HG02588 (cell line): ENCODE results near the gene STK11IP.
A peak's percentile ranks its signal among the peaks of the same experiment; 100 is the strongest.

ENCODE experiments used
- ATAC-seq: cut with Tn5 transposase; IDR thresholded peaks from one replicate; pipeline ENCODE4 v1.9.1; 2021; ENCODE audit warnings: mild to moderate bottlenecking, moderate library complexity; ENCODE audit not compliant: unreplicated experiment

Gene STK11IP, protein sequence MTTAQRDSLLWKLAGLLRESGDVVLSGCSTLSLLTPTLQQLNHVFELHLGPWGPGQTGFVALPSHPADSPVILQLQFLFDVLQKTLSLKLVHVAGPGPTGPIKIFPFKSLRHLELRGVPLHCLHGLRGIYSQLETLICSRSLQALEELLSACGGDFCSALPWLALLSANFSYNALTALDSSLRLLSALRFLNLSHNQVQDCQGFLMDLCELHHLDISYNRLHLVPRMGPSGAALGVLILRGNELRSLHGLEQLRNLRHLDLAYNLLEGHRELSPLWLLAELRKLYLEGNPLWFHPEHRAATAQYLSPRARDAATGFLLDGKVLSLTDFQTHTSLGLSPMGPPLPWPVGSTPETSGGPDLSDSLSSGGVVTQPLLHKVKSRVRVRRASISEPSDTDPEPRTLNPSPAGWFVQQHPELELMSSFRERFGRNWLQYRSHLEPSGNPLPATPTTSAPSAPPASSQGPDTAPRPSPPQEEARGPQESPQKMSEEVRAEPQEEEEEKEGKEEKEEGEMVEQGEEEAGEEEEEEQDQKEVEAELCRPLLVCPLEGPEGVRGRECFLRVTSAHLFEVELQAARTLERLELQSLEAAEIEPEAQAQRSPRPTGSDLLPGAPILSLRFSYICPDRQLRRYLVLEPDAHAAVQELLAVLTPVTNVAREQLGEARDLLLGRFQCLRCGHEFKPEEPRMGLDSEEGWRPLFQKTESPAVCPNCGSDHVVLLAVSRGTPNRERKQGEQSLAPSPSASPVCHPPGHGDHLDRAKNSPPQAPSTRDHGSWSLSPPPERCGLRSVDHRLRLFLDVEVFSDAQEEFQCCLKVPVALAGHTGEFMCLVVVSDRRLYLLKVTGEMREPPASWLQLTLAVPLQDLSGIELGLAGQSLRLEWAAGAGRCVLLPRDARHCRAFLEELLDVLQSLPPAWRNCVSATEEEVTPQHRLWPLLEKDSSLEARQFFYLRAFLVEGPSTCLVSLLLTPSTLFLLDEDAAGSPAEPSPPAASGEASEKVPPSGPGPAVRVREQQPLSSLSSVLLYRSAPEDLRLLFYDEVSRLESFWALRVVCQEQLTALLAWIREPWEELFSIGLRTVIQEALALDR

DNA sequence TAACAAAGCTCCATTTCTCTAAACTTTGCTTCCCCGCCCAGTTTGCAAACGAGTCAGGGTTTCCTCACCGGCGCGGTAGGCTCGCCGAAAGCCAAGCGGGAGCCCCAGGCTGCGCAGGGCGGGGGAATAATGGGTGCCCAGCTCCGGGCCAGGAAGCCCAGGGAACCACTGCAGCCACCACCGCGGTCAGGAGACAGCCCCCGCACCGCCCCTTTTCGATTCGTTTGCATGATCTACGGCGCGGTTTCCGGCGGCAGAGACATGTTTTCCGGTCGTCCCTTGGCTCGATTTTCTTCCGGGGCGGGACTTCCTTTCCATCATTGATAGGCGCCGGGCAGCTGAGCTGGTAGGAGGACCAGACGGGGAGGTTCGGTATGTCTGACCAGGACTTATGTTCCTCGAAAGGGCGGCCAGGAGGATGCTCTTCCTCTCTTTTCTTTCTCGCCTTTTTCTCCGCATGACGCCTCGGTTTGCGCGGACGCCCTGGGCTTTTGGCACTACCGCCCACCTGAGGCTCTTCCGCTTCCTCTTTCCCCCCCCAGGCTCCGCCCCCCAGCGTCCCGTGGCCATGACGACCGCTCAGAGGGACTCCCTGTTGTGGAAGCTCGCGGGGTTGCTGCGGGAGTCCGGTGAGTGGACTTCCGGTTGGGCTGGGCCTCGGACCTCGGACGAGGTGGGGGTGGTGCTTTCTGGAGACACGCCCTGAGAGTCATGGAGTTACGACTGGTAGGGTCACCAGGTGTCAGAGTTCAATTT is at the start of gene STK11IP:
Gene STK11IP, plus strand, starts transcription at position 306 of the 756 bp plus-strand sequence. Its CDS starts 263 bp downstream, at position 569.
- peak; percentile 90 for ATAC-seq

GRCh38 chr2:219548990-219549389 is 48.7 kb upstream of the STK11IP start:
- ATAC-seq, result no peak

- ATAC-seq, result no peak
Measured at GRCh38 chr2:219549619-219550018, 48.0 kb upstream of the STK11IP start.

GRCh38 chr2:219551441-219552381 is 45.9 kb upstream of the STK11IP start:
- ATAC-seq, result peak; percentile 5

GRCh38 chr2:219552382-219553167 is 45.1 kb upstream of the STK11IP start:
- peak; percentile 82 for ATAC-seq

GRCh38 chr2:219553168-219553417 is 44.6 kb upstream of the STK11IP start:
- no peak for ATAC-seq

- ATAC-seq, result no peak
Measured at GRCh38 chr2:219553463-219553963, 44.1 kb upstream of the STK11IP start.

DNA sequence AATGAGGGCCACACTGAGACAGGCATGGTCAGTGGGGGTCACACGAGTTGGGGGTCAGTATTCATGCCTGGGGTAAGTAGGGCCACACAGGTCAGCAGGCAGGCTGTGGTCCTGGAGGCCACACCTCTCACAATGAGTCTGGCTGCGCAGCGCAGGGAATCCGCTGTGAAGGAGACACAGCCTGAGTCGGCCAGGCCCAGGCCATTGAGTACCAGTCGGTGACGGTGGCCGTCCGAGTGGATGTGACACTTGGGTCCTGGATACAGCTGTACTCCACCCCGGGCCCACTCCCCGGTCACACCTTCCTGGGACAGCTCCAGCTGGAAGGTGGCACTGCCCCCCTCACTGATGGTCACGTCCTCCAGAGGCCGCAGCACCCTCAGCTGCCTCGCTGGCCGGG is 43.3 kb upstream of the STK11IP start:
- ATAC-seq, result no peak

GRCh38 chr2:219555956-219556355 is 41.7 kb upstream of the STK11IP start:
- ATAC-seq, result no peak

DNA sequence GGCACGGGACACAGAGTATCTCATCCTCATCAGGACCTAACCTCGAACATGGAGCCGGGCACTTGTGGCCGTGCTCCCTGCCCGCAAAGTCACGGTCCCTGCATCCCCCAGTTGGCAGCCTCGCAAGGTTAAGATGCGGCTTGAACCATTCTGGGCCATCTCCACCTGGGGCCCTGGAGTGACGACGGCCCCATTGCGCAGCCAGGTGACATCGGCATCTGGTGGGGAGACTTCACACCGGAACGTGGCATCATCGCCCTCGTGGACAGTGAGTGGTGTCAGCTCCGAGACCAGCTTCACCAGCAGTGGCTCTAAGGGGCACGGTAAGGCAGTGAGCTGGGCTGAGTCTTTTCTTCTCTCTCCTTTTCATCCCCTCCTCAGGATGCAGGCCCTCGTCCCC is 41.2 kb upstream of the STK11IP start:
- ATAC-seq, result no peak

DNA sequence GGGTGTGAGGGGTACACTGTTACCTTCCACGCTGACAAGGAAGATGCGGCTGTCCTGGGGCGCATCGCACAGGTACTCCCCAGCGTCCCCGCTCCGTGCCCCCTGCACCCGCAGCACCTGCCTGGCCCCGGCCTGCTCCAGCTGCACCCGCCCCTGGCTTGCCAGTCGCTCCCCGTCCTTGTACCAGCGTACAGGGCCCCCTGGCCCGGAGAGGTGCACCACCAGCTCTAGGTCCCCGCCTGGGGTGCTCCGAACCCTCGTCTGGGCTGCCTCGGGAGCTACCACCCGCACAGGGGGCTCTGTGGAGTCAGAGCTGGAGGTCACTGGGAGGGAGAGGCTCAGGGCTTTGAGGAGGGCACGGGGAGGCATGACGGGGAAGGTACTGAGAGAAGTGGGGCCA is 40.3 kb upstream of the STK11IP start:
- no peak for ATAC-seq

- no peak for ATAC-seq
Measured at GRCh38 chr2:219557791-219558785, 39.6 kb upstream of the STK11IP start.

DNA sequence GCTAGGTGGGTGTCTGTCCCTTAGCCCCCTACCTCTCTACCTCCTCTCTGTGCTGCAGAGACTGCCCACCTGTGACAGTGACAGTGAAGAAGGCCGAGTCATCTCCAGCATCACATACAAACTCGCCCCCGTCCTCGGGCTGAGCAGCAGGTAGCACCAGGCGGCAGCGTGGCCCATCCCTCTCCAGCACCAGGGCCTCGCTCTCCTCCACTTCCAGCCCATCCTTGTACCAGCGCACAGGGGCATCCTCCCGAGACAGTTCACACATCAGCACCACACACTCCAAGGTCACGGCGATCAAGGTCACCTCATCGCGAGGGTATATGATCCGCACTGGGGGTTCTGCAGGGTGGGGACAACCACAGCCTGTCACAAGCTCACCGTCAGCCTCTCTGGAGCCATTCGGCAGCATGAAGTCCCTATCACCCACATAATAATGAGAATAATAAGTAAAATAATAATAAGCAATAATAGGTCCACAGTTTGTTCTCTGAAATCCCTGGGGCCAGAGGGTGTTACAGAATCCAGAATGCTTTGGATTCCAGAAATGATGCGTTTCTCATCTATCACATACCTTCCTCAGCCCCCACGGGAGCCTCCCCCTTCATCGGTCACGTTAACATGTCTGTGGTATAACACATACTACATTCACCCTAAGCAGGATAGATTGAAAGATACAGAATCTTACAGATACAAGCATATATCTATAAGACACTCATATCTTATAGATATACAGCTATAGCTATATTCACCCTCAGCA is 38.3 kb upstream of the STK11IP start:
- ATAC-seq, result no peak

GRCh38 chr2:219560037-219560892 is 37.4 kb upstream of the STK11IP start:
- ATAC-seq, result no peak

GRCh38 chr2:219560893-219561178 is 36.8 kb upstream of the STK11IP start:
- no peak for ATAC-seq
